GM12875 (cell line): ENCODE measurements around the gene TALDO1.
A peak's percentile ranks its signal among the peaks of the same experiment; 100 is the strongest.

Source experiments
- H3K4me3 ChIP-seq: one replicate; pipeline ENCODE4 v1.5.1; 2011; ENCODE audit warnings: low read depth, low read length, control low read depth
- CTCF ChIP-seq: IDR thresholded peaks from 2 replicates; pipeline ENCODE4 v1.5.1; 2011; ENCODE audit warnings: low read depth, mild to moderate bottlenecking, control low read depth, inconsistent platforms, low read length, moderate library complexity, borderline replicate concordance; ENCODE audit not compliant: insufficient read depth

The TALDO1 gene

GRCh38 chr11:724049-724777 lies 23.1 kb upstream of the TALDO1 start:
- no peak for TF ChIP-seq CTCF
- no peak overlapping the region for H3K4me3 ChIP-seq

GRCh38 chr11:724778-725386 lies 22.4 kb upstream of the TALDO1 start:
- no peak for TF ChIP-seq CTCF
- H3K4me3 ChIP-seq: no peak overlapping the region

GRCh38 chr11:725624-726202 lies 21.6 kb upstream of the TALDO1 start:
- no peak for TF ChIP-seq CTCF
- H3K4me3 ChIP-seq: peak overlapping the region; percentile 2

GRCh38 chr11:726278-727220 lies 20.7 kb upstream of the TALDO1 start:
- peak overlapping the region; percentile 21 for H3K4me3 ChIP-seq

GRCh38 chr11:727281-727701 lies 20.0 kb upstream of the TALDO1 start:
- H3K4me3 ChIP-seq: no peak overlapping the region

More at GRCh38 chr11:726278-727220, 20.7 kb upstream of the TALDO1 start:
- no peak for TF ChIP-seq CTCF

More at GRCh38 chr11:727281-727701, 20.0 kb upstream of the TALDO1 start:
- no peak for TF ChIP-seq CTCF
